ENCODE data around the gene SHF. TPM values are rescaled to one million over a fixed set of nuclear protein-coding genes. Genes with fewer than 3 reads are reported as not detected.

The SHF gene
- total RNA-seq, 4 donors from 2014 or later: 1.5 to 37.5 (median 24.1) TPM

GRCh38 chr15:45181491-45182285, 6.1 kb downstream of the SHF start:
- intact Hi-C loops (cut with DNase I; ENCODE audit: low total_unique reads): no loop called here

GRCh38 chr15:45180648-45181436, 6.9 kb downstream of the SHF start:
- intact Hi-C loops (cut with DNase I; ENCODE audit: low total_unique reads): no loop called here
- Histone ChIP-seq H3K9me3 (no peaks in the 10 kb centered on the region), H3K27ac (no peak overlapping the region), H3K36me3 (no peaks in the 10 kb centered on the region), H3K4me1 (no peaks in the 10 kb centered on the region), H3K4me3 (no peak overlapping the region), H3K27me3 (no peaks in the 10 kb centered on the region)
- DNase-seq: no peak
- TF ChIP-seq POLR2A (IDR thresholded peaks at IDR 0.05): no peak
- TF ChIP-seq CTCF (IDR thresholded peaks at IDR 0.05): no peak

More at GRCh38 chr15:45181491-45182285, 6.1 kb downstream of the SHF start:
- H3K4me1 ChIP-seq: no peaks in the 10 kb centered on the region
- no peaks in the 10 kb centered on the region for H3K9me3 ChIP-seq
- H3K27ac ChIP-seq: no peak overlapping the region
- H3K27me3 ChIP-seq: no peaks in the 10 kb centered on the region
- no peak for DNase-seq
- H3K36me3 ChIP-seq: no peaks in the 10 kb centered on the region
- no peak for TF ChIP-seq CTCF (IDR thresholded peaks at IDR 0.05)
- no peak for TF ChIP-seq POLR2A (IDR thresholded peaks at IDR 0.05)
- H3K4me3 ChIP-seq: no peak overlapping the region

DNA sequence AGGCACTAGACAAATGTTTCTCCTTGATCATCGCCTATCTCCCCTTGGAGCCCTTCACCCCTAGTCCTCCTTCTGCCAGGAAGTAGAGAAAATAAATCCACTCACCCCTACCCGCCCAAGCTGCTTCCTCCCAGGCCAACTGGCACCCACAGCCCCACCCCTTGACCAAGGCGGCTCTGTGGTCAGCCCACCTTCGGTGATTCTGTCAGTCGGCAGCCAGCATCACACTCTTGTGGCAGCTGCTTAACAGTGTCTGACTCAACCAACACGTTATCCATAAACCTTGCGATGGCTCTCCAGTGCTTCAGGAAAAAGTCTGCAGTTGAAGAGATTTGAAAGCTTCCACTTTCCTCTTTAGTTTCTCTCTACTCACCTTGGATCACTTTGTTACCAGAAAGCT, 7.6 kb downstream of the SHF start:
- DNase-seq: no peak
- Histone ChIP-seq H3K27ac (no peak overlapping the region), H3K36me3 (no peaks in the 10 kb centered on the region), H3K27me3 (no peaks in the 10 kb centered on the region), H3K9me3 (no peaks in the 10 kb centered on the region), H3K4me3 (no peak overlapping the region), H3K4me1 (no peaks in the 10 kb centered on the region)
- no peak for TF ChIP-seq POLR2A (IDR thresholded peaks at IDR 0.05)
- TF ChIP-seq CTCF (IDR thresholded peaks at IDR 0.05): no peak
- intact Hi-C loops (cut with DNase I; ENCODE audit: low total_unique reads): no loop called here

GRCh38 chr15:45179221-45179985, 8.4 kb downstream of the SHF start:
- Histone ChIP-seq H3K9me3 (no peaks in the 10 kb centered on the region), H3K4me1 (no peaks in the 10 kb centered on the region), H3K36me3 (no peaks in the 10 kb centered on the region), H3K27me3 (no peaks in the 10 kb centered on the region), H3K27ac (no peak overlapping the region), H3K4me3 (no peak overlapping the region)
- DNase-seq: no peak
- intact Hi-C loops (cut with DNase I; ENCODE audit: low total_unique reads): no loop called here
- no peak for TF ChIP-seq POLR2A (IDR thresholded peaks at IDR 0.05)
- TF ChIP-seq CTCF (IDR thresholded peaks at IDR 0.05): peak in 2 of 4 experiments; percentile 8 to 26
